ENCODE results near the gene LEF1.

DNA sequence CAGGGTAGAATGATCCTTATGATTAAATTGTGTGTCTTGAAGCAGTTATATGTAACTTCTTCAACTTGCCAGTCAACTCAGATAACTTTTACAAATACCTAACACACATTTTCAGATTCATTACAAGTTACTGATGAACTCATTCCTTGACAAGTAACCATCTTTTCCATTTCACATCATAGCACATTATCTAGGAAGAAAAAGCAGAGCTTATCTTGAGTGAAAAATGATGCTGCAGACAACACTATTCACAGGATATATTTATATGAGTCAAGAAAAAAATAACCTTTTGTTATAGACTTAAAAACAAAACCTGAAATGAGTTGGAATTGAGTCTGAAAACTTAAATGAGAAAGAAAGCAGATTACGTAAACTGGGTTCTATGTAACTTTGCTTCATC lies 68.9 kb downstream of the LEF1 start:
- TF ChIP-seq, protein P1, sequence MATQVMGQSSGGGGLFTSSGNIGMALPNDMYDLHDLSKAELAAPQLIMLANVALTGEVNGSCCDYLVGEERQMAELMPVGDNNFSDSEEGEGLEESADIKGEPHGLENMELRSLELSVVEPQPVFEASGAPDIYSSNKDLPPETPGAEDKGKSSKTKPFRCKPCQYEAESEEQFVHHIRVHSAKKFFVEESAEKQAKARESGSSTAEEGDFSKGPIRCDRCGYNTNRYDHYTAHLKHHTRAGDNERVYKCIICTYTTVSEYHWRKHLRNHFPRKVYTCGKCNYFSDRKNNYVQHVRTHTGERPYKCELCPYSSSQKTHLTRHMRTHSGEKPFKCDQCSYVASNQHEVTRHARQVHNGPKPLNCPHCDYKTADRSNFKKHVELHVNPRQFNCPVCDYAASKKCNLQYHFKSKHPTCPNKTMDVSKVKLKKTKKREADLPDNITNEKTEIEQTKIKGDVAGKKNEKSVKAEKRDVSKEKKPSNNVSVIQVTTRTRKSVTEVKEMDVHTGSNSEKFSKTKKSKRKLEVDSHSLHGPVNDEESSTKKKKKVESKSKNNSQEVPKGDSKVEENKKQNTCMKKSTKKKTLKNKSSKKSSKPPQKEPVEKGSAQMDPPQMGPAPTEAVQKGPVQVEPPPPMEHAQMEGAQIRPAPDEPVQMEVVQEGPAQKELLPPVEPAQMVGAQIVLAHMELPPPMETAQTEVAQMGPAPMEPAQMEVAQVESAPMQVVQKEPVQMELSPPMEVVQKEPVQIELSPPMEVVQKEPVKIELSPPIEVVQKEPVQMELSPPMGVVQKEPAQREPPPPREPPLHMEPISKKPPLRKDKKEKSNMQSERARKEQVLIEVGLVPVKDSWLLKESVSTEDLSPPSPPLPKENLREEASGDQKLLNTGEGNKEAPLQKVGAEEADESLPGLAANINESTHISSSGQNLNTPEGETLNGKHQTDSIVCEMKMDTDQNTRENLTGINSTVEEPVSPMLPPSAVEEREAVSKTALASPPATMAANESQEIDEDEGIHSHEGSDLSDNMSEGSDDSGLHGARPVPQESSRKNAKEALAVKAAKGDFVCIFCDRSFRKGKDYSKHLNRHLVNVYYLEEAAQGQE (IDR thresholded peaks at IDR 0.05; ENCODE audit: low read depth): no peak
- TF ChIP-seq CREB1 (IDR thresholded peaks at IDR 0.05; ENCODE audit: low read depth) (no peak), TAF1 (IDR thresholded peaks at IDR 0.05; ENCODE audit: low read depth) (no peak), CEBPB (IDR thresholded peaks at IDR 0.05) (no peak), TEAD4 (IDR thresholded peaks at IDR 0.05) (no peak), EP300 (IDR thresholded peaks at IDR 0.05; ENCODE audit: borderline replicate concordance) (no peak), NFIC (IDR thresholded peaks at IDR 0.05) (no peak)
- TF ChIP-seq, protein P2, sequence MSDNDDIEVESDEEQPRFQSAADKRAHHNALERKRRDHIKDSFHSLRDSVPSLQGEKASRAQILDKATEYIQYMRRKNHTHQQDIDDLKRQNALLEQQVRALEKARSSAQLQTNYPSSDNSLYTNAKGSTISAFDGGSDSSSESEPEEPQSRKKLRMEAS (IDR thresholded peaks at IDR 0.05): no peak
- TF ChIP-seq, protein P3, sequence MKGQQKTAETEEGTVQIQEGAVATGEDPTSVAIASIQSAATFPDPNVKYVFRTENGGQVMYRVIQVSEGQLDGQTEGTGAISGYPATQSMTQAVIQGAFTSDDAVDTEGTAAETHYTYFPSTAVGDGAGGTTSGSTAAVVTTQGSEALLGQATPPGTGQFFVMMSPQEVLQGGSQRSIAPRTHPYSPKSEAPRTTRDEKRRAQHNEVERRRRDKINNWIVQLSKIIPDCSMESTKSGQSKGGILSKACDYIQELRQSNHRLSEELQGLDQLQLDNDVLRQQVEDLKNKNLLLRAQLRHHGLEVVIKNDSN (IDR thresholded peaks at IDR 0.05): no peak
